PC-9 (cell line): Measurements from ENCODE around the gene DRGX. TPM values are rescaled to one million over a fixed set of nuclear protein-coding genes. Genes with fewer than 3 reads are reported as not detected.

Experiments used
- BruUV-seq: library from RNA; stranded (reverse); fragments of 400-500 nt; replicated peaks from 2 replicates; lab custom pipeline; 2021; lab: Mats Ljungman, UMichigan
- CTCF ChIA-PET: fragments of 300-600 bp; sonication (Branson Sonifier 250); formaldehyde crosslinking; loops from one replicate; lab custom pipeline; 2022; ENCODE audit warnings: antibody characterized with exemption; lab: Charles Lee
- POLR2A ChIA-PET: fragments of 300-600 bp; sonication (Branson Sonifier 250); formaldehyde crosslinking; loops from one replicate; lab custom pipeline; 2022; ENCODE audit warnings: antibody characterized with exemption; ENCODE audit not compliant: unreplicated experiment; lab: Charles Lee
- DNase-seq, 2 experiments: peaks; one replicate each; pipeline versions ENCODE4 v3.0.0 to v3.0.0-alpha.2; 2015 to 2022; ENCODE audit warnings: mixed read lengths in 1 of 2
- H2AFZ ChIP-seq: fragments of 200-600 bp; sonication (generic); 2 replicates; pipeline ENCODE4 v1.8.1; 2017; ENCODE audit warnings: antibody characterized with exemption
- H3F3A ChIP-seq: fragments of 200-600 bp; sonication (generic); 2 replicates; pipeline ENCODE4 v1.8.1; 2017; ENCODE audit warnings: antibody characterized with exemption, mild to moderate bottlenecking, low read depth; ENCODE audit not compliant: insufficient read depth
- H3K27ac ChIP-seq: fragments of 200-600 bp; sonication (generic); 2 replicates; pipeline ENCODE4 v1.6.1; 2016; ENCODE audit warnings: mixed run types
- H3K27me3 ChIP-seq: fragments of 200-600 bp; sonication (generic); 2 replicates; pipeline ENCODE4 v1.6.1; 2016; ENCODE audit warnings: low read depth, mixed run types; ENCODE audit not compliant: insufficient read depth
- H3K36me3 ChIP-seq: fragments of 200-600 bp; sonication (generic); 2 replicates; pipeline ENCODE4 v1.6.1; 2016; ENCODE audit warnings: low read depth, mixed run types
- H3K4me1 ChIP-seq: fragments of 200-600 bp; sonication (generic); replicated peaks from 2 replicates; pipeline ENCODE4 v1.6.1; 2016; ENCODE audit warnings: mixed run types; ENCODE audit not compliant: insufficient read depth
- H3K4me2 ChIP-seq: fragments of 200-600 bp; sonication (generic); 2 replicates; pipeline ENCODE4 v1.6.1; 2017; ENCODE audit warnings: mixed run types
- H3K4me3 ChIP-seq: fragments of 200-600 bp; sonication (generic); 2 replicates; pipeline ENCODE4 v1.6.1; 2016; ENCODE audit warnings: mixed run types
- H3K79me2 ChIP-seq: fragments of 200-600 bp; sonication (generic); 2 replicates; pipeline ENCODE4 v1.6.1; 2017; ENCODE audit warnings: low read depth, mixed run types
- H3K9me2 ChIP-seq: fragments of 200-600 bp; sonication (generic); 2 replicates; pipeline ENCODE4 v1.8.1; 2017; ENCODE audit warnings: mild to moderate bottlenecking; ENCODE audit not compliant: insufficient read depth
- H3K9me3 ChIP-seq: fragments of 200-600 bp; sonication (generic); 2 replicates; pipeline ENCODE4 v1.8.1; 2016; ENCODE audit warnings: low read depth; ENCODE audit not compliant: insufficient read depth
- H4K20me1 ChIP-seq: fragments of 200-600 bp; sonication (generic); 2 replicates; pipeline ENCODE4 v1.8.1; 2017; ENCODE audit not compliant: insufficient read depth
- EZH2 ChIP-seq: fragments of 200-600 bp; sonication (generic); IDR thresholded peaks from 2 replicates; pipeline ENCODE4 v1.8.0; 2017; ENCODE audit warnings: antibody characterized with exemption, low read depth
- intact Hi-C: fragments of 100-400 bp; cut with micrococcal nuclease; formaldehyde crosslinking; loops from one replicate; pipeline ENCODE4 v1.10.0; 2022; ENCODE audit not compliant: unreplicated experiment
- total RNA-seq: library from RNA; stranded (reverse); gene quantifications from 2 replicates; pipeline ENCODE4 v1.2.3, GENCODE V29; 2021
- TF ChIP-seq, protein P1 (sequence below): fragments of 200-600 bp; sonication (generic); conservative IDR thresholded peaks from 2 replicates; pipeline ENCODE4 v1.6.1; 2017; ENCODE audit warnings: mixed run types, antibody characterized with exemption, mild to moderate bottlenecking, moderate library complexity

DRGX gene
- total RNA-seq, 1 experiment from 2014 or later: not detected

DNA sequence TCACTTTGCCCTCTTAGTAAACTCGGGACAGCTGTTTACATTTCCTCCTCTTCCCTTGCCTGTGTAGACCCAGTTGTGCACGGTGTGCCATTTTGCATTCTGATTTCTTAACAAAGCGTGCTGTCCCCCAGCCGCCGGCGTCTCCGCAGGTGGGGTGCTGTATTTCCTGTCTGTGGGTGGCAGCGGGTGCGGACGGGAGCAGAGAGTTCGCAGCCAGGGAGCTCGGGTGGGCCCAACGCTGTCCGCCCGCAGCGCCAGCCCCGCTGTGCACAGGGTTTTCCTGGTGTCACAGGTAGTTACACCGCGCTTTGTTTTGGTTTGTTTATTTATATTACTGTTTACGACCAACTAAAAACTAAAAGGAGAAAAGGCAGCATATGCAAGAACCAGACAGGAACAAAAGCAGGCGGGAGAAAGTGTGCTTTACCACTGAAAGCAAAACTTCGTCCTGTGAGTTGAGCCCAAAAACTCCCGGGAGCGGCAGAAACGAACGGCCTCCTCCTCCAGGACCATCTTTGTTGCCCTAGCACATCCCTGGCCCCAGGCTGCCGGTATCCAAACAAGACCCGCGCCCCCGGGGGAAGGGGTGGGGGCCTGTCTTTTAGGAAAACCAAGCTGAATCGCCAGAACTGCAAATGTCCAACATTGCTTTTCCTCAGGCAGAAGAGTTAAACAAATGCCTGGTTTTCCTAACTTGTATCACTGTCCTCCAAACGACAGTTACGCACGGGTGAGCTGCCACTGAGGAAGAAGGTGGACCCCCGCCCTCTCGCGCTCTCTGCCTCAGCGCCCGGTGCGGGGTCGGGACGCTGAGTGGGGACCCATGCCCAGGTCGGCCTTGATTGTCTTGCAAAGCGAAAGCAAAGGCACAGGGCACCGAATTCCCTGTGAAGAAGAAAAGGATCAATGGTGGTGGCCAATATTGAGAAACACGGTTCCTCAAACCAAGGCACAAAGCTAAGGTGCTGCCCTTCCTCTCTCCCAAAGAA is 45.9 kb upstream of the DRGX start:
- no TSS peak for BruUV-seq
- Histone ChIP-seq H3K9me3 (no peaks in the 10 kb centered on the region), H3K4me1 (no peaks in the 10 kb centered on the region), H3K79me2 (no peaks in the 10 kb centered on the region), H3F3A (no peaks in the 10 kb centered on the region), H3K27ac (no peak overlapping the region), H2AFZ (no peak overlapping the region), H3K27me3 (no peaks in the 10 kb centered on the region), H3K4me3 (no peak overlapping the region), H3K4me2 (no peak overlapping the region), H4K20me1 (no peaks in the 10 kb centered on the region), H3K36me3 (no peaks in the 10 kb centered on the region), H3K9me2 (peaks cover 4% of the 10 kb centered on the region; the same call in 1 of the 2 replicates)
- POLR2A ChIA-PET: no interaction called here
- CTCF ChIA-PET: no interaction called here
- intact Hi-C loops: no loop called here
- no peak for TF ChIP-seq EZH2
- TF ChIP-seq, protein P1, sequence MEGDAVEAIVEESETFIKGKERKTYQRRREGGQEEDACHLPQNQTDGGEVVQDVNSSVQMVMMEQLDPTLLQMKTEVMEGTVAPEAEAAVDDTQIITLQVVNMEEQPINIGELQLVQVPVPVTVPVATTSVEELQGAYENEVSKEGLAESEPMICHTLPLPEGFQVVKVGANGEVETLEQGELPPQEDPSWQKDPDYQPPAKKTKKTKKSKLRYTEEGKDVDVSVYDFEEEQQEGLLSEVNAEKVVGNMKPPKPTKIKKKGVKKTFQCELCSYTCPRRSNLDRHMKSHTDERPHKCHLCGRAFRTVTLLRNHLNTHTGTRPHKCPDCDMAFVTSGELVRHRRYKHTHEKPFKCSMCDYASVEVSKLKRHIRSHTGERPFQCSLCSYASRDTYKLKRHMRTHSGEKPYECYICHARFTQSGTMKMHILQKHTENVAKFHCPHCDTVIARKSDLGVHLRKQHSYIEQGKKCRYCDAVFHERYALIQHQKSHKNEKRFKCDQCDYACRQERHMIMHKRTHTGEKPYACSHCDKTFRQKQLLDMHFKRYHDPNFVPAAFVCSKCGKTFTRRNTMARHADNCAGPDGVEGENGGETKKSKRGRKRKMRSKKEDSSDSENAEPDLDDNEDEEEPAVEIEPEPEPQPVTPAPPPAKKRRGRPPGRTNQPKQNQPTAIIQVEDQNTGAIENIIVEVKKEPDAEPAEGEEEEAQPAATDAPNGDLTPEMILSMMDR: no peak
- no peak for DNase-seq

GRCh38 chr10:49435225-49435624 is 39.3 kb upstream of the DRGX start:
- TF ChIP-seq, protein P1: no peak
- TF ChIP-seq EZH2: no peak
- H3K4me3 ChIP-seq: no peak overlapping the region
- DNase-seq: no peak
- H3K9me2 ChIP-seq: peaks cover 4% of the 10 kb centered on the region; the same call in 1 of the 2 replicates
- no peak overlapping the region for H3K4me2 ChIP-seq
- intact Hi-C loops: no loop called here
- CTCF ChIA-PET: no interaction called here
- H3K4me1 ChIP-seq: no peaks in the 10 kb centered on the region
- POLR2A ChIA-PET: no interaction called here
- no peaks in the 10 kb centered on the region for H3K27me3 ChIP-seq
- H3K27ac ChIP-seq: no peak overlapping the region
- no peaks in the 10 kb centered on the region for H3F3A ChIP-seq
- no peaks in the 10 kb centered on the region for H4K20me1 ChIP-seq
- H3K79me2 ChIP-seq: no peaks in the 10 kb centered on the region
- H2AFZ ChIP-seq: no peak overlapping the region
- no TSS peak for BruUV-seq
- no peaks in the 10 kb centered on the region for H3K36me3 ChIP-seq
- H3K9me3 ChIP-seq: no peaks in the 10 kb centered on the region

- POLR2A ChIA-PET: no interaction called here
- H4K20me1 ChIP-seq: no peaks in the 10 kb centered on the region
- H3K4me1 ChIP-seq: peaks cover 4% of the 10 kb centered on the region; the same call in 1 of the 2 replicates
- BruUV-seq: no TSS peak
- intact Hi-C loops: no loop called here
- no peak overlapping the region for H3K27ac ChIP-seq
- no peaks in the 10 kb centered on the region; the same call in 1 of the 2 replicates for H3F3A ChIP-seq
- no peaks in the 10 kb centered on the region for H3K36me3 ChIP-seq
- no peak overlapping the region for H3K4me3 ChIP-seq
- no peak overlapping the region for H3K4me2 ChIP-seq
- no peaks in the 10 kb centered on the region for H3K79me2 ChIP-seq
- CTCF ChIA-PET: no interaction called here
- peaks cover 4% of the 10 kb centered on the region; the same call in 1 of the 2 replicates for H3K9me2 ChIP-seq
- no peak for DNase-seq
- H2AFZ ChIP-seq: no peak overlapping the region
- no peaks in the 10 kb centered on the region for H3K27me3 ChIP-seq
- no peaks in the 10 kb centered on the region for H3K9me3 ChIP-seq
- TF ChIP-seq, protein P1: no peak
- no peak for TF ChIP-seq EZH2
Observed at GRCh38 chr10:49433069-49433468, 37.2 kb upstream of the DRGX start.
